Right atrium auricular region (tissue), 2 donors: ENCODE data around the gene MBD5. TPM values are rescaled to one million over a fixed set of nuclear protein-coding genes. Genes with fewer than 3 reads are reported as not detected.
A peak's percentile ranks its signal among the peaks of the same experiment; 100 is the strongest.

Source experiments
- DNase-seq: peaks from one replicate; pipeline ENCODE4 v3.0.0-alpha.2; 2019; ENCODE audit warnings: low spot score
- H3K27ac ChIP-seq, 2 donors: fragments of 200-600 bp; sonication (generic); 1 replicate in 1 of 2; 2 replicates in 1 of 2; pipeline ENCODE4 v1.5.1; 2016 to 2019
- H3K27me3 ChIP-seq, 2 donors: fragments of 200-600 bp; sonication (generic); one replicate each; pipeline versions ENCODE4 v1.5.1 to v1.6.0; 2017 to 2019
- H3K36me3 ChIP-seq: fragments of 200-600 bp; sonication (generic); one replicate; pipeline ENCODE4 v1.5.1; 2016
- H3K4me1 ChIP-seq, 2 donors: fragments of 200-600 bp; sonication (generic); one replicate each; pipeline versions ENCODE4 v1.5.1 to v1.6.0; 2017 to 2019
- H3K4me3 ChIP-seq, 2 donors: fragments of 200-600 bp; sonication (generic); 1 replicate in 1 of 2; 2 replicates in 1 of 2; pipeline ENCODE4 v1.5.1; 2017 to 2019; ENCODE audit warnings: mild to moderate bottlenecking in 1 of 2, moderate library complexity in 1 of 2
- H3K9me3 ChIP-seq, 2 donors: fragments of 200-600 bp; sonication (generic); one replicate each; pipeline ENCODE4 v1.5.1; 2019
- total RNA-seq, 2 donors: library from RNA; depleted of rRNA; stranded (reverse); fragments of >200 nt; gene quantifications; one replicate each; pipeline ENCODE4 v1.1.0, GENCODE V29; 2016
- TF ChIP-seq, protein P1 (sequence below), 2 donors: fragments of 200-600 bp; sonication (generic); IDR thresholded peaks; one replicate each; pipeline ENCODE4 v1.5.1; 2019; ENCODE audit warnings: antibody characterized with exemption in 2 of 2

MBD5 gene
- total RNA-seq, result 10 to 100 TPM; 14.5 to 22.8 TPM

DNA sequence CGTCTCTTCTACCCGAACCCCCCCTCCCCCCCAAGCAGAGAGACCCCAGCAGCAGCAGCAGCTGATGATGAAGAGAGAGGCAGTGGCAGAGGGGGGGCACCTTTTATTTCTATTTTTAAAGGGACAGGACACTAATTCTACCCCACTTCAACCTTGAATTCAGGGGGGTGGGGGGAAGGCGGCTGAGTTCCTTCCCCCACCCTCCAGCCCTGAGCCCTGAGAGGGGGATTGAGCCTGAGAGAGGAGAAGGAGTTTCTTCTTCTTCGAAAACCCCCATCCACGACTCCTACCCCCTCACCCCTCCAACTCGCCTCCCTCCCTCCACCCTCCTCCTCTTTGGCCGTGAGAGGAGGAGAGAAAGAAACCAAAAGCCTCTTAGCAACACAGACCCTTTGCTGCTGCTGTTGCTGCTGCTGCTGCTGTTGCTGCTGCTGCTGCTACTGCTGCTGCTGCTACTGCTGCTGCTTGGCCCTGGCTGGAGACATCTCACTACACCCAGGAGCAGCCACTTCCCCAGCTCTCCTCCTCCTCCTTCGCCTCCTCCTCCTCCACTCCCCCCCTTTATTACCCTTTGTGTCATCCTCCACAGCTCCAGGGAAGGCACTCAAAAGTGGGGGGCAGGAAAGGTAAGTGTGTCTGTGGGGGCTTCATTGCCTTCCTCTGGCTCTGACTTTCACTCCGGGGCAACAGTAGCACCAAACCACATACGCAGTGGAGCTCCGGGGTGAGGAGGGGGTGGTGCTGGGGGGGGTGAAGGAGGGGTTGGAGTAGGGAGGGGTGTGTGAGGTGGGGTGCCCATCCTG is at the start of gene MBD5:
MBD5 (plus strand) TSS at position 33 of the 803 bp plus-strand sequence.
- H3K4me1 ChIP-seq, result peaks cover 0 to 40% of the 10 kb centered on the region in 2 donors
- peak within 1 kb of the TSS; percentile 79 to 89 for H3K4me3 ChIP-seq
- H3K27me3 ChIP-seq, result no peaks in the 10 kb centered on the region
- H3K36me3 ChIP-seq, result no peaks in the 10 kb centered on the region
- TF ChIP-seq, protein P1, sequence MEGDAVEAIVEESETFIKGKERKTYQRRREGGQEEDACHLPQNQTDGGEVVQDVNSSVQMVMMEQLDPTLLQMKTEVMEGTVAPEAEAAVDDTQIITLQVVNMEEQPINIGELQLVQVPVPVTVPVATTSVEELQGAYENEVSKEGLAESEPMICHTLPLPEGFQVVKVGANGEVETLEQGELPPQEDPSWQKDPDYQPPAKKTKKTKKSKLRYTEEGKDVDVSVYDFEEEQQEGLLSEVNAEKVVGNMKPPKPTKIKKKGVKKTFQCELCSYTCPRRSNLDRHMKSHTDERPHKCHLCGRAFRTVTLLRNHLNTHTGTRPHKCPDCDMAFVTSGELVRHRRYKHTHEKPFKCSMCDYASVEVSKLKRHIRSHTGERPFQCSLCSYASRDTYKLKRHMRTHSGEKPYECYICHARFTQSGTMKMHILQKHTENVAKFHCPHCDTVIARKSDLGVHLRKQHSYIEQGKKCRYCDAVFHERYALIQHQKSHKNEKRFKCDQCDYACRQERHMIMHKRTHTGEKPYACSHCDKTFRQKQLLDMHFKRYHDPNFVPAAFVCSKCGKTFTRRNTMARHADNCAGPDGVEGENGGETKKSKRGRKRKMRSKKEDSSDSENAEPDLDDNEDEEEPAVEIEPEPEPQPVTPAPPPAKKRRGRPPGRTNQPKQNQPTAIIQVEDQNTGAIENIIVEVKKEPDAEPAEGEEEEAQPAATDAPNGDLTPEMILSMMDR (IDR thresholded peaks at IDR 0.05), result no peak
- H3K27ac ChIP-seq, result peak within 1 kb of the TSS; percentile 94
- no peak for DNase-seq
- no peaks in the 10 kb centered on the region for H3K9me3 ChIP-seq

DNA sequence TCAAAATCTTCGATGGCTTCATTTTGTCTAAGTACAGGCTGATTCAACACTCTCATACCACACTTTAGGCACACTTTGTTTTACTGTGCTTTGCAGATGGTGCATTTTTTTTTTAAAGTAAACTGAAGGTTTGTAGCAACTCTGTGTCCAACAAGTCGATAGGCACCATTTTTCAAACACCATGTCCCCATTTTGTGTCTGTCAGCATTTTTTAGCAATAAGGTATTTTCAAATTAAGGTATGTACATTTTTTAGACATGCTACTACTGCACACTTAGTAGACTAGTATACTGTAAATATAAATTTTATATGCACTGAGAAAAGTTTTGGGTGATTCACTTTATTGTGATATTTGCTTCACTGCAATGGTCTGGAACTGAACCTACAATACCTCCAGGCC is 44.8 kb upstream of the MBD5 start:
- no peaks in the 10 kb centered on the region for H3K4me1 ChIP-seq
- H3K36me3 ChIP-seq, result no peaks in the 10 kb centered on the region
- H3K4me3 ChIP-seq, result no peak overlapping the region
- TF ChIP-seq, protein P1 (IDR thresholded peaks at IDR 0.05), result no peak
- no peak for DNase-seq
- H3K27me3 ChIP-seq, result no peaks in the 10 kb centered on the region
- H3K27ac ChIP-seq, result no peak overlapping the region
- H3K9me3 ChIP-seq, result no peaks in the 10 kb centered on the region

DNA sequence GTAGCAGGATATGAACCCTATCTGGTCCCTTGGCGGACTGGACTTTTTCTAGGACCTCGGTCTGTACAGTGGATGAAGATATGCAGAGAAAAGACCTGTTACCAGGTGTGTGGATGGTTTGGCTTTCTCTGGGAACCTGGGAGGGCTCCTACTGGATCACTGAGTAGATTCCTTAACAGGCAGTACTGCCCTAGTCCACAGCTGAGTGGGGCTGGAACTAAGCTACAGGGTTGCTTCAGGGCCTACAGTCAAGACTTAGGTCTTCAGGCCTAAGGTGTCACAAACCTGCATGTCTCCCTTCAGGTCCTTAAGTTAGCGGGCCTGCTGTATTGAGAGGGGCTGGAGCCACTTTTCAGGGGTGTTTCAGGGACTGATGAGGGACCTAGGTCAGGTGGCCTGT is 43.2 kb upstream of the MBD5 start:
- Histone ChIP-seq H3K27ac (no peak overlapping the region), H3K9me3 (no peaks in the 10 kb centered on the region), H3K4me3 (no peak overlapping the region), H3K27me3 (no peaks in the 10 kb centered on the region), H3K36me3 (no peaks in the 10 kb centered on the region), H3K4me1 (no peaks in the 10 kb centered on the region)
- no peak for DNase-seq
- TF ChIP-seq, protein P1 (IDR thresholded peaks at IDR 0.05), result no peak

DNA sequence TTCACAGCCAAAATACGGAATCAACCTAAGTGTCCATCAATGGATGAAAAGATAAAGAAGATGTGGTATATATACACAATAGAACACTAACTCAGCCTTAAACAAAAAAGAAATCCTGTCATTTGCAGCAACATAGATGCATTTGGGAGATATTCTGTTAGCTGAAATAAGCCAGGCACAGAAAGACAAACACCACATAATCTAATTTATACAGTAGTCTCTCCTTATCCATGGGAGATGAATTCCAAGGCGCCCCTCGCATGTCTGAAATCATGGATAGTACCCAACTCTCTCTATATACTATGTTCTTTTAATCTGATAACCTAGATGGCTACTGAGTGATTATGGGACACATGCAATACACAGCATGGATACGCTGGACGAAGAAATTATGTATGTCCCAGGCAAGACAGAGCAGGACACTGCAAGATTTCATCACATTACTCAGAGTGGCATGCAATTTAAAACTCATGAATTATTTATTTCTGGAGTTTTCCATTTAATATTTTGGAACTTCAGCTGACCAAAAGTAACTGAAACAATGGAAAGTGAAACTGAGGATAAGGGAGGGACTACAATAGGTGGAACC is 39.9 kb upstream of the MBD5 start:
- TF ChIP-seq, protein P1 (IDR thresholded peaks at IDR 0.05), result no peak

DNA sequence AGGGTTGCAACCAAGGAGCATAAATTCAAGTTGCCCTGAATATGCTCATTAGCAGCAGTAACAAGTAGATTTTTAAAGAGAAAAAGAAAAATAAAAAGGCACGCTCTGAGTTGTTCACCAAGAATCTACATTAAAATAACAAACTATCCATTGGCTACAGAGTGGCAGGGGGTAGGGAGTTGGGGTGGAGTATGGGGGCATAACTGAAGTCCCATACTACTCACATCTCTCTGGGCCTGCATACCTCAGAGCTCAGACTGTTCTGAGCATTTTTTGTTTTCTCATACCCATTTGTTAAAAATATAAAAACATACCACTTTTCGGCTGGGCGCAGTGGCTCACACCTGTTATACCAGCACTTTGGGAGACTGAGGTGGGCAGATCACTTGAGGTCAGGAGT is 31.8 kb upstream of the MBD5 start:
- H3K27me3 ChIP-seq, result no peaks in the 10 kb centered on the region
- TF ChIP-seq, protein P1 (IDR thresholded peaks at IDR 0.05), result no peak

More for the DNA sequence above, 39.9 kb upstream of the MBD5 start:
- Histone ChIP-seq H3K4me3 (no peak overlapping the region), H3K9me3 (no peaks in the 10 kb centered on the region), H3K36me3 (no peaks in the 10 kb centered on the region), H3K27me3 (no peaks in the 10 kb centered on the region), H3K27ac (no peak overlapping the region), H3K4me1 (no peaks in the 10 kb centered on the region)
- DNase-seq, result no peak

More for the DNA sequence above, 31.8 kb upstream of the MBD5 start:
- no peak for DNase-seq
- Histone ChIP-seq H3K36me3 (no peaks in the 10 kb centered on the region), H3K4me3 (no peak overlapping the region), H3K4me1 (no peaks in the 10 kb centered on the region), H3K27ac (no peak overlapping the region), H3K9me3 (no peaks in the 10 kb centered on the region)
